ENCODE measurements around the gene VASN. TPM values are rescaled to one million over a fixed set of nuclear protein-coding genes. Genes with fewer than 3 reads are reported as not detected.

The VASN gene
- total RNA-seq, 2 experiments from 2014 or later = not detected

- CTCF ChIA-PET = interaction anchor here (0.8 to 1.5 kb wide), 3 partner anchors 21 to 84 kb away, joined by 3 to 7 read pairs (median 3); no protein-coding TSS in a partner anchor
Observed at GRCh38 chr16:4338125-4338582, 33.5 kb upstream of the VASN start.

GRCh38 chr16:4338712-4339299 is 32.8 kb upstream of the VASN start:
- TF ChIP-seq CTCF (IDR thresholded peaks at IDR 0.05) = no peak
- ChIA-PET POLR2A (interaction anchor here (0.9 to 1.7 kb wide), 2 partner anchors 11 to 50 kb away, joined by 3 to 5 read pairs; no protein-coding TSS in a partner anchor), CTCF (interaction anchor here (0.8 to 1.5 kb wide), 3 partner anchors 21 to 85 kb away, joined by 3 to 7 read pairs (median 3); no protein-coding TSS in a partner anchor)
- Mint-ChIP-seq H3K4me1 (ENCODE audit: low read depth) (peaks cover 3% of the 10 kb centered on the region), H3K27ac (no peak overlapping the region), H3K27me3 (no peaks in the 10 kb centered on the region), H3K36me3 (ENCODE audit: low read depth) (no peaks in the 10 kb centered on the region), H3K4me3 (no peak overlapping the region), H3K9me3 (no peaks in the 10 kb centered on the region)
- intact Hi-C loops (cut with micrococcal nuclease) = no loop called here
- DNase-seq (no peak), ATAC-seq (no peak)

More at GRCh38 chr16:4338125-4338582, 33.5 kb upstream of the VASN start:
- Mint-ChIP-seq H3K4me1 (ENCODE audit: low read depth) (no peaks in the 10 kb centered on the region), H3K27me3 (no peaks in the 10 kb centered on the region), H3K36me3 (ENCODE audit: low read depth) (no peaks in the 10 kb centered on the region), H3K9me3 (no peaks in the 10 kb centered on the region), H3K27ac (no peak overlapping the region), H3K4me3 (no peak overlapping the region)
- intact Hi-C loops (cut with micrococcal nuclease) = no loop called here
- TF ChIP-seq CTCF (IDR thresholded peaks at IDR 0.05) = no peak
- POLR2A ChIA-PET = interaction anchor here (0.9 to 1.7 kb wide), 3 partner anchors 10 to 49 kb away, joined by 3 to 5 read pairs (median 4); no protein-coding TSS in a partner anchor
- no peak for ATAC-seq
- DNase-seq = no peak

GRCh38 chr16:4339455-4339854 is 32.2 kb upstream of the VASN start:
- ChIA-PET CTCF (interaction anchor here (1.4 to 1.5 kb wide), 2 partner anchors 66 to 85 kb away, joined by 3 to 7 read pairs; no protein-coding TSS in a partner anchor), POLR2A (interaction anchor here (1.7 kb wide), 1 partner anchor 11 kb away, joined by 5 read pairs; no protein-coding TSS in a partner anchor)
- no peaks in the 10 kb centered on the region for H3K27me3 Mint-ChIP-seq
- no peak for TF ChIP-seq CTCF (IDR thresholded peaks at IDR 0.05)
- no peaks in the 10 kb centered on the region for H3K9me3 Mint-ChIP-seq
- no peak for DNase-seq
- intact Hi-C loops (cut with micrococcal nuclease) = no loop called here
- no peaks in the 10 kb centered on the region for H3K36me3 Mint-ChIP-seq (ENCODE audit: low read depth)
- no peak overlapping the region for H3K27ac Mint-ChIP-seq
- H3K4me3 Mint-ChIP-seq = no peak overlapping the region
- ATAC-seq = no peak
- H3K4me1 Mint-ChIP-seq (ENCODE audit: low read depth) = peaks cover 4% of the 10 kb centered on the region

- DNase-seq (no peak), ATAC-seq (no peak)
- intact Hi-C loops (cut with micrococcal nuclease) = no loop called here
- no peak overlapping the region for H3K27ac Mint-ChIP-seq
- no peaks in the 10 kb centered on the region for H3K36me3 Mint-ChIP-seq (ENCODE audit: low read depth)
- ChIA-PET POLR2A (interaction anchor here (1.0 kb wide), 1 partner anchor 10 kb away, joined by 6 read pairs; no protein-coding TSS in a partner anchor), CTCF (interaction anchor here (0.8 to 1.4 kb wide), 2 partner anchors 51 to 66 kb away, joined by 3 to 4 read pairs; no protein-coding TSS in a partner anchor)
- TF ChIP-seq CTCF (IDR thresholded peaks at IDR 0.05) = no peak
- H3K4me1 Mint-ChIP-seq (ENCODE audit: low read depth) = peaks cover 6% of the 10 kb centered on the region
- H3K4me3 Mint-ChIP-seq = no peak overlapping the region
- no peaks in the 10 kb centered on the region for H3K9me3 Mint-ChIP-seq
- no peaks in the 10 kb centered on the region for H3K27me3 Mint-ChIP-seq
Observed at GRCh38 chr16:4339909-4340308, 31.7 kb upstream of the VASN start.

- no peaks in the 10 kb centered on the region for H3K36me3 Mint-ChIP-seq (ENCODE audit: low read depth)
- H3K27ac Mint-ChIP-seq = no peak overlapping the region
- DNase-seq (no peak), ATAC-seq (no peak)
- ChIA-PET CTCF (interaction anchor here (0.8 to 1.9 kb wide), 3 partner anchors 51 to 80 kb away, joined by 3 to 5 read pairs (median 4); no protein-coding TSS in a partner anchor), POLR2A (interaction anchor here (1.0 kb wide), 1 partner anchor 9 kb away, joined by 6 read pairs; no protein-coding TSS in a partner anchor)
- H3K9me3 Mint-ChIP-seq = no peaks in the 10 kb centered on the region
- H3K4me1 Mint-ChIP-seq (ENCODE audit: low read depth) = peaks cover 6% of the 10 kb centered on the region
- intact Hi-C loops (cut with micrococcal nuclease) = no loop called here
- H3K27me3 Mint-ChIP-seq = no peaks in the 10 kb centered on the region
- H3K4me3 Mint-ChIP-seq = no peak overlapping the region
- no peak for TF ChIP-seq CTCF (IDR thresholded peaks at IDR 0.05)
Observed at GRCh38 chr16:4340443-4340842, 31.2 kb upstream of the VASN start.

Data from activated CD8-positive, alpha-beta T cell treated with anti-CD3 and anti-CD28 coated beads for 36 hours (primary cell).